Stimulated activated CD4-positive, alpha-beta T cell treated with anti-CD3 and anti-CD28 coated beads, Interleukin-1b, Interleukin-23, amount 100 ng/mL, for 4 hours (primary cell): ENCODE data around the gene NT5DC1.

Source experiments
- DNase-seq, 2 donors: peaks; one replicate each; pipeline ENCODE4 v3.0.0-alpha.2; 2020; ENCODE audit warnings: low read depth in 2 of 2

Gene NT5DC1

GRCh38 chr6:116136933-116137340, 36.3 kb downstream of the NT5DC1 start:
- DNase-seq, result no peak

DNA sequence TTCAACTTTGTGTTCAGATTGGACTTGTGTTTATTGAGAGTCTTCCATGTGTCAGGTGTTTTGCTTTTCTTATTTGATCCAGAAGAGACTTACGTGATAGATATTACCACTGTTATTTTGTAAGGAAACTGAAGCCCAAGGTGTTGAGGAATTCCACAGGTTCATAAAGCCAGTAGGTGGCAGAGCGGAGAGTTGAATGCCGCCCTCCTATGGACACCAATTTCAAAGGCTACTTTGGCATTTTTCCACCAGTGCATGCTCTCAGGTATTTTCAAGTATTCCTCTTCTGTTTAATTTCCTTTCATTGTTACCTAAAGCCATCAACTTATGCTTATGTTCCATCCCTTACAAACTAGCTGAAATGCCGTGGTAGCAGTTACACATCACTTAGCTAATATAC, 39.3 kb downstream of the NT5DC1 start:
- DNase-seq, result no peak

GRCh38 chr6:116144605-116145004, 44.0 kb downstream of the NT5DC1 start:
- no peak for DNase-seq

GRCh38 chr6:116145803-116146675, 45.4 kb downstream of the NT5DC1 start:
- DNase-seq, result no peak

DNA sequence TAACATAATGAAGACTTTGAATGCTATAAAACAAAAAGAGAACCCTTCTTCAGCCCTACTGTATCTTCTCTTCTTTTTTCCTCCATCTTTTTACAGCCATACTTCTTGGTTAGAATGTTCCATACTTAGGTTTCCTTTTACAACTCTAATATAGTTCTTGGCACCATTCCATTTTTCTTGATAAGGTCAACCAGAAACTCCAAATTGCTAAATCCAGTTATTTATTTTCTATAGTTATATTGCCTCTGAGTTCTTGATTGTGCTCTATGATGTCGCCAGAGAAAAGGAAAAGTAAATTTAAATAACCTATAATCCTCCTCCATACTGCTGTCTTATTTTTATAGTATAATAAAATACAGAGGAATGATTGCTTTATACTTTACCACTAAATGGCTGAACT, 52.0 kb downstream of the NT5DC1 start:
- no peak for DNase-seq

GRCh38 chr6:116154887-116155286, 54.2 kb downstream of the NT5DC1 start:
- no peak for DNase-seq

GRCh38 chr6:116156405-116157326, 56.0 kb downstream of the NT5DC1 start:
- no peak for DNase-seq

DNA sequence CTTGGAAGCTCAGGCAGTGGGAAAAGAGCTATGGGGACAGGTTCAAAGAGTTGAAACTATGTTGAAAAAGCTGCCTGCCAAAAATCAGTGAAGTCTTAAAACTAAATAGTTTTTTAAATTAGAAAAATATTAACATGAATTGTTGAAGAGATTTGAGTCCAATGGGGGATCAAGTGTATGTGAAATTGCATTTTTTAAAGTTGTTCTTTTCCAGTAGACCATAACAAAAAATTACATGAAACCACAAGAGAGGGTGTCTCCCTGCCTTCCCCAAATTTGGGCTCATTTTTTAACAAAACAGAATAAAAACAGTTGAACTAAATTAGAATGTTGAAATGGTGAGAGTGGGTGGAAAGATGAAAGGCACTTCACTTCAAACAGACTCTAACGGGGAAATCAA, 56.7 kb downstream of the NT5DC1 start:
- DNase-seq, result no peak

DNA sequence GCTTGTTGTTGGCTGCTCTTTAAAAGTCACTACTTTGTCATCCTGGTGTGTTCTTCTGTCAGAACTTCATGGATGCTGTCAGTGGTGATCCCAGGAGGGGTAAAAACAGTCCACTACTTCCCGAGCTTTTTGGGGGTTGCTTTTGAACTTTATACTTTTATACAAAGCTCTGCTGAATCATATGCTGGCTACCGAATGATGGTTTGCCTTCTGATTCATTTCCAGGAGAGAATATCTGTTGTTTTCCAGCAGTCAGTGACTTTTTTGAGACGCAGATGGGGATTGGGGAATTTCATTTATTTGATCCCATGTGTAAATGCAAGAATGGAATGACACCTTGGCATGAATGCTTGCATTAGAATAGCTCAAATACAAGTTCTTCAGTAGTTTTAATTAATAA, 58.0 kb downstream of the NT5DC1 start:
- DNase-seq, result no peak

- no peak for DNase-seq
Observed at GRCh38 chr6:116159782-116160524, 59.3 kb downstream of the NT5DC1 start.

DNA sequence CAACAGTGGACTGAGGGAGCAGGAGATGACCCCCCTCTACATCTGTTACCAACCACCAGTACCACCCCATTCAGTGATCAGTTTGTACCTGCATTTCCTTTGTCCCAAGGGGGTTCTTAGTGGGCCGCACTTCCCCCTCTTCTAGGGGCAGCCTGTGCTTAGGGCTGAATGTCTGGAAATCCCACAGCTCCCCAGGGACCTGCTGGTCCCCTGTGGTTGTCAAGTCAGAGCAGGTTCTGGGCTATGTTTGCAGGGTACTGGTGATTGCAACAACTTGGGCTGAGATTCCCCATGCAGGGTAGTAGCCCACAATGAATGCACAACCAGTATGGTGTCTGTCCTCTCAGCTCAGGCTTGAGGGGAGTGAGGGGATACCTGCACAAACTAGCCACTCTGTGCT, 64.9 kb downstream of the NT5DC1 start:
- no peak for DNase-seq

DNA sequence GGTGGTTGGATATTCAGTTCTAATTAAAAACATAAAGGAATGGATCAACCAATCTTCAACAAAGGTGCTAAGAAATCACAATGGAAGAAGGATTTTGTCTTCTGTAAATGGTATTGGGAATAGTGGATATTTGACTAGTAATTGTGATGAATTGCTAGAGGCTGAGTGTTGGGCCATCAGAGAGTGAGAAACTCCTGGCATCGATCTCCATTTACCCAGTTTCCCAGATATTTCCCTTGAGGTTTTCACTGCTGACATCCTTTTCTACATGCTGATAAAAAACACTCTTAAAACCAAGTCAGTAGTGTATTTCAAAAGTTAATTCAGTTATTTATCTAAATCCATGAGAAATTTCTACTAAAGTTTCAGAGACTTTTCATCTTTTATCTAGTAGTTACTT, 65.7 kb downstream of the NT5DC1 start:
- DNase-seq, result no peak

DNA sequence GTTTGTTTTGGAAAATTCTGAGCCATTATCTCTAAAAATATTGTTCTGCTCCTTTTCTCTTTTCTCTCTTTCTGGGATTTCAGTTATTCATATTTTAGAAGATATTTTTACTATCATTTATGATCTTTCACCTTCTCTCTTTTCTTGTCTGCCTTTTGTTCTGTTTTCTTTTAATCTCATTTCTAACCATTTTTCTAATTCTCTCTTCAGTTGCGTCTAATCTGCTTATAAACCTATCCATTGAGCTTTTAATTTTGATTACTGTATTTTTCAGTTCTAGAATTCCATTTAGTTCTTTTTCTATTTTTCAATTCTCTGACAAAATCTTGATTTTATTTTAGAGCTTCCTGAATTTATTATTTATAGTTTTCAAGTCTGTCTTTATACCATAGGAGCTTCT, 67.5 kb downstream of the NT5DC1 start:
- DNase-seq, result no peak

DNA sequence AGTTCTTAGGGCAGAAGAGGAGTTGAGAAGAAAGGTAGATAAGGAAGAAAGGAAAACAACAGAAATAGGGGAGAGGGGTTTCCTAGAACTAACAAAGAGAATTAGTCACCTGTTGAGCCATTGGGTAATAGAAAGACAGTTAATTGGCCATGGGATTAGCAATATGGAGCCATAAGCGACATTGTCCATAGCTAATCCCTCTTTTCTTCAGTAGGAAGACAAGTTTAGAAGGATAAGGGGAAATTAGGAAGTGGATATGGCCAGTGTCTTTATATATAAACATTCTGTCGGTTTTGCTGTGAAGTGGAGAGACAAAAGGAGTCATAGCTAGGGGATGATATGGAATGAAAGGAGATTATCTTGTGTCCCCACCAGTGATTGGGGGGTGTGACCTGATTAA, 69.2 kb downstream of the NT5DC1 start:
- DNase-seq, result no peak

GRCh38 chr6:116170358-116171057, 69.9 kb downstream of the NT5DC1 start:
- DNase-seq, result no peak

- DNase-seq, result no peak
Observed at GRCh38 chr6:116173928-116174327, 73.3 kb downstream of the NT5DC1 start.

- no peak for DNase-seq
Observed at GRCh38 chr6:116175344-116175743, 74.7 kb downstream of the NT5DC1 start.

DNA sequence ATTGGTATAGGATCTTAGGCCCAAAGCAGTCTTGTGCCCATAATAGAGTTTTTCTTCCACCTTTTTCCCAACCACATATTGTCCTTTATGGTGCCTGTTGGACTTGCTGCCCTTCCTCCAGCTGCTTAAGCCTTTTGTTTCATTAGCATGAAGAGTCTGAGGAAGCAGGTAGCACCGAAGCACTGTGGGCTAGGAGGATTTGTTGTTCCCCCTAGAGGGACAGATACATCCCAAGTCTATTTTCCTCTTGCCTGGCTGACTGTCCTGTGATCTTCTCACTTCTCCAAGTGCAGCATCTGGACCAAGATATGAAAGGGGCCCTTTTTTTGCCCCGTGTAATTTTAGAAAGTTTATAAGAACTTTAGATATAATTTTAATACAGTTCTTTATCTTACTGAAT, 75.9 kb downstream of the NT5DC1 start:
- no peak for DNase-seq

- no peak for DNase-seq
Observed at GRCh38 chr6:116180375-116180774, 79.7 kb downstream of the NT5DC1 start.

DNA sequence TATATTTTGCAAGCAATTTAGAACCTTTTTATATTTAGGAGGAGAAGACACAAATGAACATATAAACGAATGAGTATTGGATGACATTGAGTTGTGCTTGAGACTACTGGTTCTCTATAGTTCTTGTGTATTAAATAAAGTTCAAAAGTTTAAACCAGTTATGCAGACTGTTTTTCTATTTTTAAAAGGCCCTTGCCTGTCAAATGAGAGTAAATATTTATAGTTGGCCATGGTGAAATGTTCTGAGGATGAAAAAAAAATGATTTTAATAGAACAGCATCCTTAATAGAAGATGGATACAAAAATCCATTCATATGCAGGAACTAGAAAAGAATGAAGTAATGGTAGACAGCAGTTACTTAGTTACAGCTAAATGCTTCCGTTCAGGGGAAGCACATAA, 88.8 kb downstream of the NT5DC1 start:
- DNase-seq, result no peak

DNA sequence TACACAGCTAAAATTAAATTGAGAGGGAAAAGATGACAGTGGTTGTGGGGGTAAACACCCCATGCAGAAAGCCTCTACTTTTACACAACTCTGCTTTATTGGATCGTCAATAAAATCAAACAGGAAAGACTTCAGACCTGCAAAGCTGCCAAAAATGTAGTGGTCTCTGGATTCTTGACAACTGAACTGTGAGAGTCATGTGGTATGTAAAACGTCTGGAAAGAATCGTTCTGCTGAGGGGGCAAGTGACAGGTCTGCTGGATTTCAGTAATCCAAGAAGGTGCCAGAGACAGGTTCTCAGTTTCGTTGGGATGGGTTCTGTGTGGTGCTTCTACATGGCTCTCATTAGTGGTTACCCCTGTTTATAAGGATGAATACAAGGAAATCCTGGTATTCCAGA, 89.9 kb downstream of the NT5DC1 start:
- no peak for DNase-seq
